HepG2 (cell line): ENCODE results near the gene CENPB. TPM values are rescaled to one million over a fixed set of nuclear protein-coding genes. Genes with fewer than 3 reads are reported as not detected.

Experiments used
- BCL6 ChIP-seq: IDR thresholded peaks from 2 replicates; pipeline ENCODE4 v1.6.1; 2016; ENCODE audit warnings: missing genetic modification reagents, missing compliant biosample characterization
- KMT2B ChIP-seq: IDR thresholded peaks from 2 replicates; pipeline ENCODE4 v1.6.1; 2016; ENCODE audit warnings: missing genetic modification reagents, missing compliant biosample characterization
- LBX2 ChIP-seq: sonication (generic); formaldehyde crosslinking; IDR thresholded peaks from 2 replicates; pipeline ENCODE4 v1.5.0; 2020; ENCODE audit warnings: missing genetic modification reagents, mild to moderate bottlenecking, borderline replicate concordance
- LCORL ChIP-seq, 2 experiments: fragments of 450-650 bp in 1 of 2; sonication (generic) in 1 of 2; formaldehyde crosslinking in 1 of 2; IDR thresholded peaks; 2 replicates each; pipeline versions ENCODE4 v1.5.0 to v1.6.1; 2017 to 2020; ENCODE audit warnings: antibody characterized with exemption in 1 of 2, missing genetic modification reagents in 1 of 2
- MEIS1 ChIP-seq: sonication (generic); formaldehyde crosslinking; IDR thresholded peaks from 2 replicates; pipeline ENCODE4 v1.9.0; 2021; ENCODE audit warnings: mild to moderate bottlenecking, missing genetic modification reagents, moderate library complexity, borderline replicate concordance
- MTA1 ChIP-seq: sonication (generic); formaldehyde crosslinking; IDR thresholded peaks from 2 replicates; pipeline ENCODE4 v1.4.0; 2020; ENCODE audit warnings: missing genetic modification reagents, mild to moderate bottlenecking, borderline replicate concordance
- NFKB2 ChIP-seq: sonication (generic); formaldehyde crosslinking; IDR thresholded peaks from 2 replicates; pipeline ENCODE4 v1.4.0; 2020; ENCODE audit warnings: missing genetic modification reagents, borderline replicate concordance
- PRMT3 ChIP-seq: sonication (generic); formaldehyde crosslinking; IDR thresholded peaks from 2 replicates; pipeline ENCODE4 v1.8.1; 2022; ENCODE audit warnings: low read depth, mild to moderate bottlenecking, moderate library complexity, missing genetic modification reagents, borderline replicate concordance
- SOX13 ChIP-seq, 3 experiments: fragments of 450-650 bp in 1 of 3; sonication (generic) in 1 of 3; formaldehyde crosslinking in 1 of 3; IDR thresholded peaks in 2 of 3; conservative IDR thresholded peaks in 1 of 3; 2 replicates each; pipeline versions ENCODE4 v1.5.0 to v1.6.1; 2016 to 2020; ENCODE audit warnings: antibody characterized with exemption in 1 of 3, mild to moderate bottlenecking in 1 of 3, missing compliant biosample characterization in 1 of 3, missing genetic modification reagents in 1 of 3, moderate library complexity in 1 of 3
- SOX5 ChIP-seq: IDR thresholded peaks from 2 replicates; pipeline ENCODE4 v1.6.1; 2016; ENCODE audit warnings: borderline replicate concordance
- SP5 ChIP-seq: IDR thresholded peaks from 2 replicates; pipeline ENCODE4 v1.6.1; 2016; ENCODE audit warnings: low read depth, borderline replicate concordance
- TCF12 ChIP-seq, 2 experiments: fragments of 450-650 bp in 1 of 2; sonication (generic) in 1 of 2; formaldehyde crosslinking in 1 of 2; IDR thresholded peaks; 2 replicates each; pipeline versions ENCODE4 v1.6.1 to v1.8.0; 2017 to 2022; ENCODE audit warnings: antibody characterized with exemption in 1 of 2, mild to moderate bottlenecking in 1 of 2, missing genetic modification reagents in 1 of 2, moderate library complexity in 1 of 2
- ZFY ChIP-seq: sonication (generic); formaldehyde crosslinking; IDR thresholded peaks from 2 replicates; pipeline ENCODE4 v1.4.0; 2020; ENCODE audit warnings: missing genetic modification reagents
- ZNF143 ChIP-seq: sonication (generic); formaldehyde crosslinking; IDR thresholded peaks from 2 replicates; pipeline ENCODE4 v1.4.0; 2020; ENCODE audit warnings: missing genetic modification reagents
- ZNF205 ChIP-seq: IDR thresholded peaks from 2 replicates; pipeline ENCODE4 v1.6.1; 2018; ENCODE audit warnings: missing biosample characterization, missing genetic modification reagents
- ZNF3 ChIP-seq: IDR thresholded peaks from 2 replicates; pipeline ENCODE4 v1.7.0; 2017; ENCODE audit warnings: inconsistent platforms
- ZNF30 ChIP-seq: sonication (generic); formaldehyde crosslinking; IDR thresholded peaks from 2 replicates; pipeline ENCODE4 v1.5.0; 2020; ENCODE audit warnings: mild to moderate bottlenecking, missing genetic modification reagents
- ZNF350 ChIP-seq: sonication (generic); formaldehyde crosslinking; IDR thresholded peaks from 2 replicates; pipeline ENCODE4 v1.4.0; 2020; ENCODE audit warnings: mild to moderate bottlenecking, low read depth, missing genetic modification reagents, borderline replicate concordance
- ZNF432 ChIP-seq: sonication (generic); formaldehyde crosslinking; IDR thresholded peaks from 2 replicates; pipeline ENCODE4 v1.5.0; 2020; ENCODE audit warnings: missing genetic modification reagents, mild to moderate bottlenecking, borderline replicate concordance
- ZNF569 ChIP-seq: sonication (generic); formaldehyde crosslinking; IDR thresholded peaks from 2 replicates; pipeline ENCODE4 v1.5.0; 2020; ENCODE audit warnings: mild to moderate bottlenecking, missing genetic modification reagents, moderate library complexity, borderline replicate concordance
- ZNF574 ChIP-seq: sonication (generic); formaldehyde crosslinking; IDR thresholded peaks from 2 replicates; pipeline ENCODE4 v1.4.0; 2020; ENCODE audit warnings: missing genetic modification reagents
- ZNF605 ChIP-seq: sonication (generic); formaldehyde crosslinking; IDR thresholded peaks from 2 replicates; pipeline ENCODE4 v1.8.0; 2022; ENCODE audit warnings: mild to moderate bottlenecking, missing genetic modification reagents
- ZNF619 ChIP-seq: sonication (generic); formaldehyde crosslinking; IDR thresholded peaks from 2 replicates; pipeline ENCODE4 v1.4.0; 2020; ENCODE audit warnings: mild to moderate bottlenecking, missing genetic modification reagents
- ZNF781 ChIP-seq: sonication (generic); formaldehyde crosslinking; IDR thresholded peaks from 2 replicates; pipeline ENCODE4 v1.5.1; 2020; ENCODE audit warnings: borderline replicate concordance, mild to moderate bottlenecking, missing genetic modification reagents; ENCODE audit errors: not compliant biosample characterization
- ZNF883 ChIP-seq: sonication (generic); formaldehyde crosslinking; IDR thresholded peaks from 2 replicates; pipeline ENCODE4 v1.5.1; 2020; ENCODE audit warnings: mild to moderate bottlenecking, missing genetic modification reagents; ENCODE audit errors: not compliant biosample characterization
- polyA plus RNA-seq, 8 experiments: library from polyadenylated mRNA; depleted of rRNA in 3 of 8; stranded (reverse) in 7 of 8; unstranded in 1 of 8; fragments of >200 nt; fragmentation: Illumina TruSeq in 4 of 8; extraction: Trizol in 4 of 8; gene quantifications; 2 replicates each; pipeline versions ENCODE4 v1.2.1 to v1.2.3, GENCODE V29; 2011 to 2016; ENCODE audit warnings: low read depth in 4 of 8, missing spikeins in 1 of 8, mixed read lengths in 1 of 8; ENCODE audit not compliant: insufficient read depth in 1 of 8
- total RNA-seq, 5 experiments: library from RNA; depleted of rRNA; stranded (reverse); fragments of >200 nt; fragmentation: Illumina TruSeq; extraction: Trizol; gene quantifications; 2 replicates each; pipeline ENCODE4 v1.2.3, GENCODE V29; 2016; ENCODE audit warnings: low read depth in 1 of 5
- TF ChIP-seq, protein P1 (sequence below): sonication (generic); formaldehyde crosslinking; IDR thresholded peaks from 2 replicates; pipeline ENCODE4 v1.4.0; 2020; ENCODE audit warnings: missing genetic modification reagents

Gene CENPB
- total and polyA plus RNA-seq, 2 of the 13 experiments (the other 11 are each of a cell fraction or from before 2014, with no cell fraction given), result 10.4 to 54.5 TPM

GRCh38 chr20:3739926-3740451, 46.6 kb downstream of the CENPB start (continued):
- TF ChIP-seq ZNF574 (CRISPR knock-in tag) (no peak), TCF12 (IDR thresholded peaks at IDR 0.05) (no peak), TCF12 (CRISPR knock-in tag; IDR thresholded peaks at IDR 0.05) (no peak), ZNF3 (CRISPR knock-in tag) (no peak), BCL6 (CRISPR knock-in tag) (no peak), LBX2 (0 out of 2 replicates have a peak, but pooled peaks have one; percentile 14), ZNF781 (CRISPR knock-in tag) (peak; percentile 16), ZNF205 (CRISPR knock-in tag) (no peak), SOX13 (IDR thresholded peaks at IDR 0.05) (no peak), SOX13 (CRISPR knock-in tag; conservative IDR thresholded peaks at IDR 0.05 in 1 of 2, IDR thresholded peaks at IDR 0.05 in 1 of 2) (no peak), SP5 (CRISPR knock-in tag) (no peak), ZFY (CRISPR knock-in tag) (peak; percentile 42; the same call in 1 of the 2 replicates), LCORL (IDR thresholded peaks at IDR 0.05) (no peak), LCORL (CRISPR knock-in tag; IDR thresholded peaks at IDR 0.05) (no peak; the same call in none of the 2 replicates), ZNF569 (CRISPR knock-in tag) (0 out of 2 replicates have a peak, but pooled peaks have one; percentile 33), KMT2B (CRISPR knock-in tag) (0 out of 2 replicates have a peak, but pooled peaks have one; percentile 8), NFKB2 (0 out of 2 replicates have a peak, but pooled peaks have one; percentile 30), ZNF432 (CRISPR knock-in tag) (0 out of 2 replicates have a peak, but pooled peaks have one; percentile 31), PRMT3 (CRISPR knock-in tag) (peak; percentile 75; the same call in 1 of the 2 replicates), SOX5 (no peak), ZNF30 (CRISPR knock-in tag) (0 out of 2 replicates have a peak, but pooled peaks have one; percentile 18), ZNF619 (CRISPR knock-in tag) (peak; percentile 70; the same call in 1 of the 2 replicates), ZNF883 (CRISPR knock-in tag) (peak; percentile 7), MTA1 (CRISPR knock-in tag) (0 out of 2 replicates have a peak, but pooled peaks have one; percentile 13), MEIS1 (CRISPR knock-in tag) (peak; percentile 35; the same call in 1 of the 2 replicates), ZNF350 (CRISPR knock-in tag) (peak; percentile 52; the same call in 1 of the 2 replicates), ZNF605 (CRISPR knock-in tag) (no peak; the same call in 1 of the 2 replicates), ZNF143 (CRISPR knock-in tag) (peak; percentile 4; the same call in 1 of the 2 replicates)
- TF ChIP-seq, protein P1, sequence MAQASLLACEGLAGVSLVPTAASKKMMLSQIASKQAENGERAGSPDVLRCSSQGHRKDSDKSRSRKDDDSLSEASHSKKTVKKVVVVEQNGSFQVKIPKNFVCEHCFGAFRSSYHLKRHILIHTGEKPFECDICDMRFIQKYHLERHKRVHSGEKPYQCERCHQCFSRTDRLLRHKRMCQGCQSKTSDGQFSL (CRISPR knock-in tag), result 0 out of 2 replicates have a peak, but pooled peaks have one; percentile 48
